ENCODE data around the gene CCDC192.

- TF ChIP-seq CTCF (IDR thresholded peaks at IDR 0.05) = no peak
- TF ChIP-seq POLR2A (IDR thresholded peaks at IDR 0.05) = no peak
Measured at GRCh38 chr5:127806776-127807175, 103.6 kb downstream of the CCDC192 start.
